CD4-positive, alpha-beta T cell (primary cell): ENCODE results near the gene VEZF1. TPM values are rescaled to one million over a fixed set of nuclear protein-coding genes. Genes with fewer than 3 reads are reported as not detected.
A peak's percentile ranks its signal among the peaks of the same experiment; 100 is the strongest.

Experiments used
- ATAC-seq: fragments of 200-7000 bp; cut with Tn5 transposase; one replicate; pipeline ENCODE4 v1.10.0; 2022; ENCODE audit warnings: mild to moderate bottlenecking; ENCODE audit not compliant: poor library complexity
- CTCF ChIA-PET: fragments of 350-600 bp; sonication (Branson Sonifier 250); formaldehyde crosslinking; loops from one replicate; lab custom pipeline; 2021; ENCODE audit warnings: antibody characterized with exemption, inconsistent platforms; lab: Charles Lee
- POLR2A ChIA-PET: fragments of 350-600 bp; sonication (Branson Sonifier 250); formaldehyde crosslinking; loops from one replicate; lab custom pipeline; 2021; ENCODE audit warnings: antibody characterized with exemption, inconsistent platforms; lab: Charles Lee
- DNase-seq, 14 experiments: peaks; one replicate each; pipeline ENCODE4 v3.0.0-alpha.2; 2013 to 2020; ENCODE audit warnings: mixed read lengths in 2 of 14
- H3K27ac ChIP-seq, 2 donors: one replicate each; pipeline versions ENCODE4 v1.5.1 to v1.7.0; 2013; ENCODE audit warnings: low read length in 2 of 2, low read depth in 1 of 2, mild to moderate bottlenecking in 1 of 2
- H3K27me3 ChIP-seq, 2 experiments: 1 replicate in 1 of 2; 2 replicates in 1 of 2; pipeline versions ENCODE4 v1.6.1 to v1.7.0; 2013; ENCODE audit warnings: low read length in 2 of 2, control low read depth in 1 of 2, mild to moderate bottlenecking in 1 of 2, moderate library complexity in 1 of 2; ENCODE audit not compliant: insufficient read depth in 2 of 2, control insufficient read depth in 1 of 2
- H3K36me3 ChIP-seq: one replicate; pipeline ENCODE4 v1.6.1; 2013; ENCODE audit warnings: low read length, control low read depth; ENCODE audit not compliant: insufficient read depth
- H3K4me1 ChIP-seq: one replicate; pipeline ENCODE4 v1.6.1; 2013; ENCODE audit warnings: low read length, control low read depth; ENCODE audit not compliant: insufficient read depth
- H3K4me3 ChIP-seq: one replicate; pipeline ENCODE4 v1.5.1; 2013; ENCODE audit warnings: mild to moderate bottlenecking, low read length, moderate library complexity
- H3K9me3 ChIP-seq, 2 experiments: 1 replicate in 1 of 2; 2 replicates in 1 of 2; pipeline versions ENCODE4 v1.6.1 to v1.7.0; 2013; ENCODE audit warnings: low read length in 2 of 2, mild to moderate bottlenecking in 2 of 2, control low read depth in 1 of 2, moderate library complexity in 1 of 2; ENCODE audit not compliant: control insufficient read depth in 1 of 2, insufficient read depth in 1 of 2
- H3K27ac Mint-ChIP-seq: one replicate; pipeline ENCODE4 v1.8.0; 2020; ENCODE audit warnings: mixed read lengths
- H3K27me3 Mint-ChIP-seq: one replicate; pipeline ENCODE4 v1.8.0; 2021; ENCODE audit warnings: mixed read lengths
- H3K36me3 Mint-ChIP-seq: one replicate; pipeline ENCODE4 v1.8.0; 2021; ENCODE audit warnings: low read depth, mixed read lengths
- H3K4me1 Mint-ChIP-seq: one replicate; pipeline ENCODE4 v1.8.0; 2021; ENCODE audit warnings: low read depth, mixed read lengths
- H3K4me3 Mint-ChIP-seq: one replicate; pipeline ENCODE4 v1.8.0; 2020; ENCODE audit warnings: mild to moderate bottlenecking, mixed read lengths
- H3K9me3 Mint-ChIP-seq: one replicate; pipeline ENCODE4 v1.8.0; 2020; ENCODE audit warnings: mixed read lengths
- intact Hi-C, 2 experiments: fragments of 100-400 bp; cut with DNase I in 1 of 2; cut with micrococcal nuclease in 1 of 2; formaldehyde crosslinking; loops; one replicate each; pipeline versions ENCODE4 v1.15.1 to v1.9.0; 2023 to 2025; cut with DNase I, micrococcal nuclease
- total RNA-seq, 174 experiments: library from RNA in 2 of 174; stranded (reverse) in 2 of 174; gene quantifications; one replicate each; pipeline ENCODE4 v1.2.3 and lab custom pipeline; 2021 to 2026
- TF ChIP-seq, protein P1 (sequence below): fragments of 200-600 bp; IDR thresholded peaks from one replicate; pipeline ENCODE4 v1.8.0; 2022; ENCODE audit warnings: antibody characterized with exemption, mild to moderate bottlenecking

The VEZF1 gene
- total RNA-seq, 2 experiments from 2014 or later: 41.6 to 41.7 TPM

DNA sequence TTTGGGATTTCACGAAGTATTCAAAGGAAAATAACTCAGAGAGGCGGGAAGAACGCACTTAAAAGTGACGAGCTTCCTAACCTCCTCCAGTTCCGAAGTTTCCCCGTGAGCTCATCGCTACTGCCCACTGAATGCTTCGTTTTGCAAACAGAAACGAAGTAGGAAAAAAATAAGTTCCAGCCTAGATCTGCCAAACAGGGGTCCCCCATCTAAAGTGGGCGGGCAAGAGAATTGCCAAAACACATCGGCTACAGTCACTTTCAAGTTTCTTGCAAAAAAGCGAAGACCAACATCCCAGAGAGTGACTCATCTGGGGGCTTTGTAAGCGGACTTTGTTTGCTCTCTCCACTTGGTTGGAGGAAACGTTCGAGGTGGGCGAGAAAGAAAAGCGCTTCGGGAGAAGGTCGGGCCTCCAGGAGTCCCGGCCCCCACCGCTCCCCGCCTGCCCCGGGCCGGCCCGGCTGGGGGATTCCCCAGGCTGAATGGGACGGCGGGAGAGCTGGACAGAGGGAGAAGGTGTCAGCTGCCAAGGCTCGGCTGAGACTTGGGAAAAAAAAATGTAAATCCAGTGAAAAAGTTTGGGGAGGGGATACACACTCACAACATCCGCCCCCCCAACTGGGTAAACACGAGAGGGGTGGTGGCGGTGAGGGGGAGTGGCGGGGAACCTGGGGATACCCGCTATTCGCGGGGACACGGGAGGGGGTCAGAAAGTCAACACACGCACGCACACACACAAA is 1.0 kb downstream of the VEZF1 start:
- Histone ChIP-seq H3K9me3 (no peaks in the 10 kb centered on the region), H3K27me3 (no peaks in the 10 kb centered on the region), H3K36me3 (peaks cover 16% of the 10 kb centered on the region), H3K27ac (peak overlapping the region; percentile 50 to 74), H3K4me1 (peaks cover 32% of the 10 kb centered on the region), H3K4me3 (peak overlapping the region; percentile 86)
- ChIA-PET POLR2A (interaction anchor here (0.7 to 3.6 kb wide), 7 partner anchors 10 to 137 kb away, joined by 3 to 26 read pairs (median 4); partner anchors contain the start of gene SRSF1), CTCF (interaction anchor here (1.1 to 2.1 kb wide), 5 partner anchors 8 to 95 kb away, joined by 3 to 9 read pairs (median 6); partner anchors contain the start of genes CUEDC1 and SRSF1)
- H3K4me3 Mint-ChIP-seq: peak overlapping the region; percentile 96
- ATAC-seq (peak; percentile 5), DNase-seq (peak in 12 of 14 experiments; percentile 6 to 78 (median 34))
- peaks cover 71% of the 10 kb centered on the region for H3K4me1 Mint-ChIP-seq
- peak overlapping the region; percentile 91 for H3K27ac Mint-ChIP-seq
- TF ChIP-seq, protein P1, sequence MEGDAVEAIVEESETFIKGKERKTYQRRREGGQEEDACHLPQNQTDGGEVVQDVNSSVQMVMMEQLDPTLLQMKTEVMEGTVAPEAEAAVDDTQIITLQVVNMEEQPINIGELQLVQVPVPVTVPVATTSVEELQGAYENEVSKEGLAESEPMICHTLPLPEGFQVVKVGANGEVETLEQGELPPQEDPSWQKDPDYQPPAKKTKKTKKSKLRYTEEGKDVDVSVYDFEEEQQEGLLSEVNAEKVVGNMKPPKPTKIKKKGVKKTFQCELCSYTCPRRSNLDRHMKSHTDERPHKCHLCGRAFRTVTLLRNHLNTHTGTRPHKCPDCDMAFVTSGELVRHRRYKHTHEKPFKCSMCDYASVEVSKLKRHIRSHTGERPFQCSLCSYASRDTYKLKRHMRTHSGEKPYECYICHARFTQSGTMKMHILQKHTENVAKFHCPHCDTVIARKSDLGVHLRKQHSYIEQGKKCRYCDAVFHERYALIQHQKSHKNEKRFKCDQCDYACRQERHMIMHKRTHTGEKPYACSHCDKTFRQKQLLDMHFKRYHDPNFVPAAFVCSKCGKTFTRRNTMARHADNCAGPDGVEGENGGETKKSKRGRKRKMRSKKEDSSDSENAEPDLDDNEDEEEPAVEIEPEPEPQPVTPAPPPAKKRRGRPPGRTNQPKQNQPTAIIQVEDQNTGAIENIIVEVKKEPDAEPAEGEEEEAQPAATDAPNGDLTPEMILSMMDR: no peak
- H3K9me3 Mint-ChIP-seq: no peaks in the 10 kb centered on the region
- H3K36me3 Mint-ChIP-seq: peaks cover 56% of the 10 kb centered on the region
- no peaks in the 10 kb centered on the region for H3K27me3 Mint-ChIP-seq
- intact Hi-C loops: loop anchor here (2.0 to 5.0 kb wide), 4 partner anchors 20 to 365 kb away; partner anchors contain the start of genes SRSF1 (in 2 of the 2), DYNLL2 (in 1 of the 2) and SUPT4H1 (in 1 of the 2)

DNA sequence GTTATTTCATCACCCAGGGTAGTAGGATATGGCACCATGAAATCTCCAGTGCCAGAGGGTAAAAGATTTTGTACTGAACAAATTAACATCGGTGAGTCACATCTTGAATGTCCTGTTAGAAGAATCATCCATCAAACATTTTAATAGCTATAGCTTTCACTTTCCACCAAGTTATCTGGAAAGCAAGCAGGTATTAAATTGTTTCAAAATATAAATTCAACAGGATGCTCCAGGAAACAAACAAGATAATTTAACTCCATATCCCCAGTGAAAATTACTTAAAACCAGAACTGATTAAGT is 2.4 kb downstream of the VEZF1 start:
- Mint-ChIP-seq H3K4me3 (peak overlapping the region; percentile 64), H3K36me3 (peaks cover 70% of the 10 kb centered on the region)
- DNase-seq: no peak

More for the DNA sequence above, 2.4 kb downstream of the VEZF1 start:
- Mint-ChIP-seq H3K27me3 (no peaks in the 10 kb centered on the region), H3K9me3 (no peaks in the 10 kb centered on the region), H3K4me1 (peaks cover 81% of the 10 kb centered on the region), H3K27ac (peak overlapping the region; percentile 76)
- POLR2A ChIA-PET: interaction anchor here (0.7 to 3.6 kb wide), 7 partner anchors 10 to 40 kb away, joined by 3 to 26 read pairs (median 4); partner anchors contain the start of genes CUEDC1 and SRSF1
- H3K4me3 ChIP-seq: no peak overlapping the region
- peaks cover 23% of the 10 kb centered on the region for H3K36me3 ChIP-seq
- H3K4me1 ChIP-seq: peaks cover 32% of the 10 kb centered on the region
- TF ChIP-seq, protein P1: no peak
- no peak for ATAC-seq
- CTCF ChIA-PET: interaction anchor here (0.6 to 2.1 kb wide), 7 partner anchors 9 to 93 kb away, joined by 3 to 9 read pairs (median 6); partner anchors contain the start of genes CUEDC1 and SRSF1
- no peaks in the 10 kb centered on the region for H3K27me3 ChIP-seq
- intact Hi-C loops: loop anchor here (5.0 kb wide), 3 partner anchors 33 to 367 kb away; partner anchors contain the start of genes DYNLL2 (in 1 of the 2) and SUPT4H1 (in 1 of the 2)
- H3K9me3 ChIP-seq: no peaks in the 10 kb centered on the region
- peak overlapping the region in 1 of 2 donors; percentile 3 for H3K27ac ChIP-seq
